HL-60 (cell line): Measurements from ENCODE around the gene SDS.

Experiments
- TF ChIP-seq, protein P1 (sequence below): IDR thresholded peaks from one replicate; pipeline ENCODE4 v1.5.1; 2011; ENCODE audit warnings: low read length, control low read depth, inconsistent platforms; ENCODE audit not compliant: insufficient read depth
- TF ChIP-seq, protein P2 (sequence below): IDR thresholded peaks from 2 replicates; pipeline ENCODE4 v1.6.1; 2012; ENCODE audit warnings: low read depth; ENCODE audit not compliant: insufficient replicate concordance

DNA sequence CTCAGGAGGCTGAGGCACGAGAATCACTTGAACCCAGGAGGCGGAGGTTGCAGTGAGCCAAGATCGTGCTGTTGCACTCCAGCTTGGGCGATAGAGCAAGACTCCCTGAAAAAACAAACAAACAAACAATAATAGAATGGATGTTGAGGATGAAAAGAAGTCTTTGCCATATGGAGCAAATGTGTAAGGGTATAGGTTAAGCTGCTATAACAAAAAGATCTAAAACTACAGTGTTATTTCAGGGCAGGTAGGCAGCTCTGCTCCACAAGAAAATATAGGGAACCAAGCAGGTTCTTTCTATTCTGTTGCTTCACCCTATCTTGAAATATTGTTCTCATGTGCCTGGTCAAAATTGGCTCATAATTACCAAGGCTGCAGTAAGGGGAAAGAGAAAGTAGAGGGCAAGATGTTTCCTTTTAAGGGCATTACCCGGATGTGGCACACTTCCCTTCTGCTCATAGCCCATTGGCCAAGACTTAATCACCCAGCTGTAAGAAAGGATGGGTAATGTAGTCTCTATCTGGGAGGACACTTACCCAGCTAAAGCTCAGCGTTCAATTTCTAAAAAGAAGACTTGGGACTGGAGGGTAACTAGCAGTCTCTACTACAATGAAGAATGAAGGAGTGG is 42.0 kb upstream of the SDS start:
- TF ChIP-seq, protein P1, sequence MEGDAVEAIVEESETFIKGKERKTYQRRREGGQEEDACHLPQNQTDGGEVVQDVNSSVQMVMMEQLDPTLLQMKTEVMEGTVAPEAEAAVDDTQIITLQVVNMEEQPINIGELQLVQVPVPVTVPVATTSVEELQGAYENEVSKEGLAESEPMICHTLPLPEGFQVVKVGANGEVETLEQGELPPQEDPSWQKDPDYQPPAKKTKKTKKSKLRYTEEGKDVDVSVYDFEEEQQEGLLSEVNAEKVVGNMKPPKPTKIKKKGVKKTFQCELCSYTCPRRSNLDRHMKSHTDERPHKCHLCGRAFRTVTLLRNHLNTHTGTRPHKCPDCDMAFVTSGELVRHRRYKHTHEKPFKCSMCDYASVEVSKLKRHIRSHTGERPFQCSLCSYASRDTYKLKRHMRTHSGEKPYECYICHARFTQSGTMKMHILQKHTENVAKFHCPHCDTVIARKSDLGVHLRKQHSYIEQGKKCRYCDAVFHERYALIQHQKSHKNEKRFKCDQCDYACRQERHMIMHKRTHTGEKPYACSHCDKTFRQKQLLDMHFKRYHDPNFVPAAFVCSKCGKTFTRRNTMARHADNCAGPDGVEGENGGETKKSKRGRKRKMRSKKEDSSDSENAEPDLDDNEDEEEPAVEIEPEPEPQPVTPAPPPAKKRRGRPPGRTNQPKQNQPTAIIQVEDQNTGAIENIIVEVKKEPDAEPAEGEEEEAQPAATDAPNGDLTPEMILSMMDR: no peak
- TF ChIP-seq, protein P2, sequence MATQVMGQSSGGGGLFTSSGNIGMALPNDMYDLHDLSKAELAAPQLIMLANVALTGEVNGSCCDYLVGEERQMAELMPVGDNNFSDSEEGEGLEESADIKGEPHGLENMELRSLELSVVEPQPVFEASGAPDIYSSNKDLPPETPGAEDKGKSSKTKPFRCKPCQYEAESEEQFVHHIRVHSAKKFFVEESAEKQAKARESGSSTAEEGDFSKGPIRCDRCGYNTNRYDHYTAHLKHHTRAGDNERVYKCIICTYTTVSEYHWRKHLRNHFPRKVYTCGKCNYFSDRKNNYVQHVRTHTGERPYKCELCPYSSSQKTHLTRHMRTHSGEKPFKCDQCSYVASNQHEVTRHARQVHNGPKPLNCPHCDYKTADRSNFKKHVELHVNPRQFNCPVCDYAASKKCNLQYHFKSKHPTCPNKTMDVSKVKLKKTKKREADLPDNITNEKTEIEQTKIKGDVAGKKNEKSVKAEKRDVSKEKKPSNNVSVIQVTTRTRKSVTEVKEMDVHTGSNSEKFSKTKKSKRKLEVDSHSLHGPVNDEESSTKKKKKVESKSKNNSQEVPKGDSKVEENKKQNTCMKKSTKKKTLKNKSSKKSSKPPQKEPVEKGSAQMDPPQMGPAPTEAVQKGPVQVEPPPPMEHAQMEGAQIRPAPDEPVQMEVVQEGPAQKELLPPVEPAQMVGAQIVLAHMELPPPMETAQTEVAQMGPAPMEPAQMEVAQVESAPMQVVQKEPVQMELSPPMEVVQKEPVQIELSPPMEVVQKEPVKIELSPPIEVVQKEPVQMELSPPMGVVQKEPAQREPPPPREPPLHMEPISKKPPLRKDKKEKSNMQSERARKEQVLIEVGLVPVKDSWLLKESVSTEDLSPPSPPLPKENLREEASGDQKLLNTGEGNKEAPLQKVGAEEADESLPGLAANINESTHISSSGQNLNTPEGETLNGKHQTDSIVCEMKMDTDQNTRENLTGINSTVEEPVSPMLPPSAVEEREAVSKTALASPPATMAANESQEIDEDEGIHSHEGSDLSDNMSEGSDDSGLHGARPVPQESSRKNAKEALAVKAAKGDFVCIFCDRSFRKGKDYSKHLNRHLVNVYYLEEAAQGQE: no peak
